Chondrocyte (in vitro differentiated cells): ENCODE results near the gene GAS2. TPM values are rescaled to one million over a fixed set of nuclear protein-coding genes. Genes with fewer than 3 reads are reported as not detected.

Experiments used
- DNase-seq: peaks from one replicate; pipeline ENCODE4 v3.0.0; 2021; ENCODE audit warnings: mixed read lengths, low spot score
- H3K27ac Mint-ChIP-seq: one replicate; pipeline ENCODE4 v1.8.0; 2021; ENCODE audit warnings: mild to moderate bottlenecking, moderate library complexity, mixed read lengths; ENCODE audit not compliant: unreplicated experiment
- H3K27me3 Mint-ChIP-seq: 2 replicates; pipeline ENCODE4 v1.8.0; 2021; ENCODE audit warnings: low read depth, mixed read lengths
- H3K36me3 Mint-ChIP-seq: 2 replicates; pipeline ENCODE4 v1.8.0; 2021; ENCODE audit warnings: low read depth, mixed read lengths
- H3K4me1 Mint-ChIP-seq: 2 replicates; pipeline ENCODE4 v1.8.0; 2021; ENCODE audit warnings: low read depth, mild to moderate bottlenecking, mixed read lengths
- H3K4me3 Mint-ChIP-seq: one replicate; pipeline ENCODE4 v1.8.0; 2021; ENCODE audit warnings: mild to moderate bottlenecking, moderate library complexity, mixed read lengths; ENCODE audit not compliant: unreplicated experiment
- H3K9me3 Mint-ChIP-seq: 2 replicates; pipeline ENCODE4 v1.8.0; 2021; ENCODE audit warnings: low read depth, mixed read lengths
- CTCF ChIP-seq: fragments of 200-600 bp; sonication (generic); IDR thresholded peaks from 2 replicates; pipeline ENCODE4 v1.5.0; 2021; ENCODE audit warnings: antibody characterized with exemption, mild to moderate bottlenecking, moderate library complexity
- total RNA-seq: library from RNA; stranded (reverse); gene quantifications from 3 replicates; pipeline ENCODE4 v1.2.1, GENCODE V29; 2021

The GAS2 gene
- total RNA-seq, 1 donor from 2014 or later = 1.7 TPM

GRCh38 chr11:22627421-22627820 is 39.0 kb upstream of the GAS2 start:
- Mint-ChIP-seq H3K36me3 (no peaks in the 10 kb centered on the region), H3K4me1 (peaks cover 15% of the 10 kb centered on the region)
- no peak for TF ChIP-seq CTCF

GRCh38 chr11:22633354-22633902 is 33.0 kb upstream of the GAS2 start:
- no peaks in the 10 kb centered on the region for H3K9me3 Mint-ChIP-seq
- no peaks in the 10 kb centered on the region for H3K36me3 Mint-ChIP-seq
- H3K27me3 Mint-ChIP-seq = no peaks in the 10 kb centered on the region
- H3K27ac Mint-ChIP-seq = no peak overlapping the region
- peak; percentile 41 for TF ChIP-seq CTCF
- H3K4me1 Mint-ChIP-seq = peaks cover 3% of the 10 kb centered on the region
- DNase-seq = no peak
- no peak overlapping the region for H3K4me3 Mint-ChIP-seq

More at GRCh38 chr11:22627421-22627820, 39.0 kb upstream of the GAS2 start:
- Mint-ChIP-seq H3K4me3 (no peak overlapping the region), H3K9me3 (no peaks in the 10 kb centered on the region), H3K27ac (no peak overlapping the region), H3K27me3 (no peaks in the 10 kb centered on the region)
- no peak for DNase-seq

GRCh38 chr11:22634897-22635629 is 31.3 kb upstream of the GAS2 start:
- H3K27me3 Mint-ChIP-seq = no peaks in the 10 kb centered on the region
- H3K4me3 Mint-ChIP-seq = no peak overlapping the region
- peaks cover 3% of the 10 kb centered on the region for H3K4me1 Mint-ChIP-seq
- H3K9me3 Mint-ChIP-seq = no peaks in the 10 kb centered on the region
- H3K27ac Mint-ChIP-seq = no peak overlapping the region
- H3K36me3 Mint-ChIP-seq = no peaks in the 10 kb centered on the region
- no peak for DNase-seq
- TF ChIP-seq CTCF = no peak

GRCh38 chr11:22635689-22636088 is 30.7 kb upstream of the GAS2 start:
- no peak for DNase-seq
- H3K4me3 Mint-ChIP-seq = no peak overlapping the region
- H3K36me3 Mint-ChIP-seq = no peaks in the 10 kb centered on the region
- no peak for TF ChIP-seq CTCF
- H3K4me1 Mint-ChIP-seq = peaks cover 3% of the 10 kb centered on the region
- H3K27ac Mint-ChIP-seq = no peak overlapping the region
- no peaks in the 10 kb centered on the region for H3K27me3 Mint-ChIP-seq
- no peaks in the 10 kb centered on the region for H3K9me3 Mint-ChIP-seq

GRCh38 chr11:22640862-22641261 is 25.5 kb upstream of the GAS2 start:
- no peaks in the 10 kb centered on the region for H3K9me3 Mint-ChIP-seq

More at GRCh38 chr11:22640862-22641261, 25.5 kb upstream of the GAS2 start:
- H3K4me1 Mint-ChIP-seq = no peaks in the 10 kb centered on the region
- no peak overlapping the region for H3K4me3 Mint-ChIP-seq
- no peaks in the 10 kb centered on the region for H3K36me3 Mint-ChIP-seq
- no peaks in the 10 kb centered on the region for H3K27me3 Mint-ChIP-seq
- TF ChIP-seq CTCF = no peak
- H3K27ac Mint-ChIP-seq = no peak overlapping the region
- DNase-seq = no peak
